SK-N-SH treated with all-trans-retinoic acid at 6 μM for 48 hours (cell line): ENCODE data around the gene NLE1.

Experiments
- ATAC-seq: fragments of 200-7000 bp; cut with Tn5 transposase; 3 replicates; pipeline ENCODE4 v1.9.1; 2020; ENCODE audit warnings: mild to moderate bottlenecking, moderate library complexity
- ARNTL ChIP-seq: fragments of 450-650 bp; formaldehyde crosslinking; IDR thresholded peaks from 2 replicates; pipeline ENCODE4 v1.5.0; 2020; ENCODE audit warnings: low read depth, mild to moderate bottlenecking, moderate library complexity, borderline replicate concordance
- BACH2 ChIP-seq: fragments of 250-450 bp; sonication (Bioruptor Pico); IDR thresholded peaks from 2 replicates; pipeline ENCODE4 v1.9.0; 2021; ENCODE audit warnings: mild to moderate bottlenecking, borderline replicate concordance
- CSDC2 ChIP-seq: fragments of 250-450 bp; sonication (Bioruptor Pico); IDR thresholded peaks from 2 replicates; pipeline ENCODE4 v1.5.0; 2020; ENCODE audit warnings: mild to moderate bottlenecking, moderate library complexity
- CSRNP3 ChIP-seq: fragments of 250-450 bp; sonication (Bioruptor Pico); IDR thresholded peaks from 2 replicates; pipeline ENCODE4 v1.5.1; 2021; ENCODE audit warnings: mild to moderate bottlenecking, moderate library complexity
- GLIS3 ChIP-seq: fragments of 250-450 bp; sonication (Bioruptor Pico); IDR thresholded peaks from 2 replicates; pipeline ENCODE4 v1.5.0; 2020; ENCODE audit warnings: mild to moderate bottlenecking, moderate library complexity
- ISL1 ChIP-seq: fragments of 250-450 bp; sonication (Bioruptor Pico); IDR thresholded peaks from 2 replicates; pipeline ENCODE4 v2.1.2; 2022; ENCODE audit warnings: mild to moderate bottlenecking, moderate library complexity
- OSR1 ChIP-seq: fragments of 250-450 bp; sonication (Bioruptor Pico); IDR thresholded peaks from 2 replicates; pipeline ENCODE4 v1.8.0; 2022; ENCODE audit warnings: moderate library complexity, mild to moderate bottlenecking, inconsistent platforms
- POU6F1 ChIP-seq: fragments of 250-450 bp; sonication (Bioruptor Pico); IDR thresholded peaks from 2 replicates; pipeline ENCODE4 v1.8.0; 2021; ENCODE audit warnings: low read depth, mild to moderate bottlenecking, moderate library complexity, borderline replicate concordance
- PPARA ChIP-seq: fragments of 250-450 bp; sonication (Bioruptor Pico); IDR thresholded peaks from 2 replicates; pipeline ENCODE4 v1.5.0; 2020; ENCODE audit warnings: mild to moderate bottlenecking, borderline replicate concordance
- RARB ChIP-seq: fragments of 250-450 bp; sonication (Bioruptor Pico); IDR thresholded peaks from 2 replicates; pipeline ENCODE4 v1.8.0; 2021; ENCODE audit warnings: mild to moderate bottlenecking, moderate library complexity
- TCF4 ChIP-seq: fragments of 250-450 bp; sonication (Bioruptor Pico); IDR thresholded peaks from 2 replicates; pipeline ENCODE4 v1.8.0; 2021; ENCODE audit warnings: mild to moderate bottlenecking, moderate library complexity, borderline replicate concordance
- TOX ChIP-seq: fragments of 250-450 bp; sonication (Bioruptor Pico); IDR thresholded peaks from 2 replicates; pipeline ENCODE4 v1.8.0; 2021; ENCODE audit warnings: mild to moderate bottlenecking, moderate library complexity, borderline replicate concordance
- TSHZ2 ChIP-seq: fragments of 250-450 bp; sonication (Bioruptor Pico); IDR thresholded peaks from 2 replicates; pipeline ENCODE4 v1.5.0; 2020; ENCODE audit warnings: mild to moderate bottlenecking, moderate library complexity
- ZC3H10 ChIP-seq: fragments of 250-450 bp; sonication (Bioruptor Pico); IDR thresholded peaks from 2 replicates; pipeline ENCODE4 v1.5.1; 2021; ENCODE audit warnings: mild to moderate bottlenecking, moderate library complexity
- ZFP3 ChIP-seq: fragments of 250-450 bp; sonication (Bioruptor Pico); IDR thresholded peaks from 2 replicates; pipeline ENCODE4 v1.5.0; 2020; ENCODE audit warnings: mild to moderate bottlenecking, moderate library complexity
- ZFP30 ChIP-seq: fragments of 450-650 bp; formaldehyde crosslinking; IDR thresholded peaks from 2 replicates; pipeline ENCODE4 v1.5.0; 2022; ENCODE audit warnings: mild to moderate bottlenecking, moderate library complexity
- ZNF70 ChIP-seq: fragments of 450-650 bp; formaldehyde crosslinking; IDR thresholded peaks from 2 replicates; pipeline ENCODE4 v1.5.0; 2020; ENCODE audit warnings: mild to moderate bottlenecking, moderate library complexity
- ZNF8 ChIP-seq: fragments of 450-650 bp; formaldehyde crosslinking; IDR thresholded peaks from 2 replicates; pipeline ENCODE4 v1.5.0; 2020; ENCODE audit warnings: mild to moderate bottlenecking, moderate library complexity
- TF ChIP-seq, protein P1 (sequence below): fragments of 250-450 bp; sonication (Bioruptor Pico); IDR thresholded peaks from 2 replicates; pipeline ENCODE4 v1.5.1; 2020; ENCODE audit warnings: low read depth, mild to moderate bottlenecking, moderate library complexity
- TF ChIP-seq, protein P2 (sequence below): fragments of 250-450 bp; sonication (Bioruptor Pico); IDR thresholded peaks from 2 replicates; pipeline ENCODE4 v1.8.0; 2020; ENCODE audit warnings: mild to moderate bottlenecking, moderate library complexity, borderline replicate concordance

Gene NLE1

GRCh38 chr17:35132099-35132498 lies 10.0 kb downstream of the NLE1 start:
- TF ChIP-seq TCF4 (no peak), BACH2 (CRISPR knock-in tag) (no peak), POU6F1 (CRISPR knock-in tag) (no peak), ZC3H10 (CRISPR knock-in tag) (no peak), OSR1 (CRISPR knock-in tag) (no peak), CSDC2 (CRISPR knock-in tag) (no peak), ZNF8 (CRISPR knock-in tag) (no peak), RARB (CRISPR knock-in tag) (no peak), TOX (CRISPR knock-in tag) (no peak), ZFP30 (no peak), GLIS3 (CRISPR knock-in tag) (no peak), ISL1 (CRISPR knock-in tag) (no peak), ZNF70 (CRISPR knock-in tag) (no peak), PPARA (no peak), ARNTL (no peak)
- TF ChIP-seq, protein P1, sequence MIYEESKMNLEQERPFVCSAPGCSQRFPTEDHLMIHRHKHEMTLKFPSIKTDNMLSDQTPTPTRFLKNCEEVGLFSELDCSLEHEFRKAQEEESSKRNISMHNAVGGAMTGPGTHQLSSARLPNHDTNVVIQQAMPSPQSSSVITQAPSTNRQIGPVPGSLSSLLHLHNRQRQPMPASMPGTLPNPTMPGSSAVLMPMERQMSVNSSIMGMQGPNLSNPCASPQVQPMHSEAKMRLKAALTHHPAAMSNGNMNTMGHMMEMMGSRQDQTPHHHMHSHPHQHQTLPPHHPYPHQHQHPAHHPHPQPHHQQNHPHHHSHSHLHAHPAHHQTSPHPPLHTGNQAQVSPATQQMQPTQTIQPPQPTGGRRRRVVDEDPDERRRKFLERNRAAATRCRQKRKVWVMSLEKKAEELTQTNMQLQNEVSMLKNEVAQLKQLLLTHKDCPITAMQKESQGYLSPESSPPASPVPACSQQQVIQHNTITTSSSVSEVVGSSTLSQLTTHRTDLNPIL (CRISPR knock-in tag) = no peak
- no peak for ATAC-seq

DNA sequence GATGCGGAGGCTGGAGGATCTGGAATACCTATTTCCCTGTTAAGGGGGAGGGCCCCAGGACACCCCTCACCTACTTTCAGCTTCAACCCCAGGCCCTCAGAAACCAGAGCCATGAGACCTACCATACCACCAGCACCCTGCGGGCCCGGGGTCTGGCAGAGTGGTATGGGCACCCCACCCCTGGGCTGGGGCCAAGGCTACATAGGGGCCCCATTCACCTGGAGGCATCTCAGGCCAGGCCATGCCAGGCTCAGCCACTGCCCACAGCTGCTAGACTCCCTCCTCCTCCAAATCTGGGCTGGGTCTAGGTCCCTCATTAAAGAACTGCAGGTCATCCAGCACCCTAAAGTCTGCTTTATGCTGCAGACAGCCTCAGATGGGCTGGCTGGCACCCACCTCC lies 11.7 kb downstream of the NLE1 start:
- no peak for ATAC-seq
- no peak for TF ChIP-seq RARB (CRISPR knock-in tag)
- TF ChIP-seq ZFP3 (CRISPR knock-in tag) = no peak
- no peak for TF ChIP-seq TSHZ2 (CRISPR knock-in tag)

DNA sequence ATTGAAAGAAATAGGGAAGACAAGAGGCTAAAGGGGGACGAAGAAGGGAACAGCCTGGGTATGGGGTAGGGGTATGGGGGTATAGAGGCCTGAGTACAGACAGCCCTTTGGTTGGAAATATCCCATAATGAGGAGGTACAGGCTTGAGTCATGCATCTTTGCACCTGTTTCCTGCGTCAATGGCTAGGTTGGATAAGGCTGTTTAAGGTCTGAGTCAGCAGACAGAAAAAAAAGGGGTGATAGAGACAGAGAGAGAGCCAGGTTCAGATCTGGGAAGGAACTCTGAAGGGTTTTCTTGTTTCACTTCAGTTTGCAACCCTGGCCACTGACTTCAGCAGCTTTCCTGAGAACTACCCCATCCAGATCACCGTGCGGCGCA lies 12.1 kb downstream of the NLE1 start:
- ATAC-seq = no peak
- TF ChIP-seq ZFP30 (no peak), ISL1 (CRISPR knock-in tag) (no peak), ZFP3 (CRISPR knock-in tag) (no peak), OSR1 (CRISPR knock-in tag) (no peak), BACH2 (CRISPR knock-in tag) (no peak), CSRNP3 (no peak), POU6F1 (CRISPR knock-in tag) (no peak), ARNTL (no peak)
- TF ChIP-seq, protein P2, sequence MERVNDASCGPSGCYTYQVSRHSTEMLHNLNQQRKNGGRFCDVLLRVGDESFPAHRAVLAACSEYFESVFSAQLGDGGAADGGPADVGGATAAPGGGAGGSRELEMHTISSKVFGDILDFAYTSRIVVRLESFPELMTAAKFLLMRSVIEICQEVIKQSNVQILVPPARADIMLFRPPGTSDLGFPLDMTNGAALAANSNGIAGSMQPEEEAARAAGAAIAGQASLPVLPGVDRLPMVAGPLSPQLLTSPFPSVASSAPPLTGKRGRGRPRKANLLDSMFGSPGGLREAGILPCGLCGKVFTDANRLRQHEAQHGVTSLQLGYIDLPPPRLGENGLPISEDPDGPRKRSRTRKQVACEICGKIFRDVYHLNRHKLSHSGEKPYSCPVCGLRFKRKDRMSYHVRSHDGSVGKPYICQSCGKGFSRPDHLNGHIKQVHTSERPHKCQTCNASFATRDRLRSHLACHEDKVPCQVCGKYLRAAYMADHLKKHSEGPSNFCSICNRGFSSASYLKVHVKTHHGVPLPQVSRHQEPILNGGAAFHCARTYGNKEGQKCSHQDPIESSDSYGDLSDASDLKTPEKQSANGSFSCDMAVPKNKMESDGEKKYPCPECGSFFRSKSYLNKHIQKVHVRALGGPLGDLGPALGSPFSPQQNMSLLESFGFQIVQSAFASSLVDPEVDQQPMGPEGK (CRISPR knock-in tag) = no peak
